CD14-positive monocyte (primary cell): ENCODE measurements around the gene LDHAL6A. TPM values are rescaled to one million over a fixed set of nuclear protein-coding genes. Genes with fewer than 3 reads are reported as not detected.
A peak's percentile ranks its signal among the peaks of the same experiment; 100 is the strongest.

Experiments
- DNase-seq, 3 donors: peaks; one replicate each; pipeline ENCODE4 v3.0.0-alpha.2; 2011 to 2022
- H2AFZ ChIP-seq: 2 replicates; pipeline ENCODE4 v1.6.0; 2012; ENCODE audit warnings: mild to moderate bottlenecking, low read depth, low read length, inconsistent platforms; ENCODE audit not compliant: insufficient read depth, poor library complexity, severe bottlenecking
- H3K27ac ChIP-seq, 2 donors: 1 replicate in 1 of 2; 2 replicates in 1 of 2; pipeline ENCODE4 v1.5.1; 2012 to 2013; ENCODE audit warnings: low read length in 2 of 2, control low read depth in 1 of 2, inconsistent platforms in 1 of 2, low read depth in 1 of 2, mild to moderate bottlenecking in 1 of 2
- H3K27me3 ChIP-seq, 2 donors: one replicate each; pipeline versions ENCODE4 v1.6.0 to v1.6.1; 2011 to 2013; ENCODE audit warnings: low read length in 2 of 2; ENCODE audit not compliant: control insufficient read depth in 2 of 2, insufficient read depth in 2 of 2
- H3K36me3 ChIP-seq, 2 donors: replicated peaks in 1 of 2; 1 replicate in 1 of 2; 2 replicates in 1 of 2; pipeline versions ENCODE4 v1.5.1 to v1.6.1; 2012 to 2013; ENCODE audit warnings: low read length in 2 of 2, control low read depth in 1 of 2, inconsistent platforms in 1 of 2, mild to moderate bottlenecking in 1 of 2; ENCODE audit not compliant: insufficient read depth in 2 of 2, control insufficient read depth in 1 of 2
- H3K4me1 ChIP-seq, 2 donors: 1 replicate in 1 of 2; 2 replicates in 1 of 2; pipeline versions ENCODE4 v1.5.1 to v1.6.1; 2012 to 2013; ENCODE audit warnings: low read length in 2 of 2, control low read depth in 1 of 2, inconsistent platforms in 1 of 2, mild to moderate bottlenecking in 1 of 2, moderate library complexity in 1 of 2; ENCODE audit not compliant: insufficient read depth in 2 of 2, control insufficient read depth in 1 of 2
- H3K4me2 ChIP-seq: replicated peaks from 2 replicates; pipeline ENCODE3; 2012; ENCODE audit warnings: low read length, moderate library complexity, mild to moderate bottlenecking; ENCODE audit not compliant: poor library complexity, severe bottlenecking; ENCODE audit errors: extremely low read depth
- H3K4me3 ChIP-seq, 3 experiments: fragments of 200-600 bp in 1 of 3; sonication (generic) in 1 of 3; replicated peaks in 1 of 3; 1 replicate in 2 of 3; 2 replicates in 1 of 3; pipeline ENCODE4 v1.5.1; 2011 to 2013; ENCODE audit warnings: low read length in 3 of 3, mild to moderate bottlenecking in 3 of 3, control low read depth in 2 of 3, low read depth in 2 of 3, inconsistent platforms in 1 of 3, moderate library complexity in 1 of 3
- H3K79me2 ChIP-seq: 2 replicates; pipeline ENCODE4 v1.6.0; 2012; ENCODE audit warnings: mild to moderate bottlenecking, control low read depth, inconsistent platforms, low read length, moderate library complexity; ENCODE audit not compliant: insufficient read depth
- H3K9ac ChIP-seq: 2 replicates; pipeline ENCODE4 v1.6.0; 2017; ENCODE audit warnings: low read length, mild to moderate bottlenecking; ENCODE audit not compliant: insufficient read depth, poor library complexity, severe bottlenecking
- H3K9me3 ChIP-seq, 2 donors: replicated peaks in 1 of 2; 1 replicate in 1 of 2; 2 replicates in 1 of 2; pipeline versions ENCODE4 v1.5.1 to v1.6.1; 2012 to 2013; ENCODE audit warnings: low read length in 2 of 2, control low read depth in 1 of 2; ENCODE audit not compliant: control insufficient read depth in 1 of 2, insufficient read depth in 1 of 2
- H4K20me1 ChIP-seq: 2 replicates; pipeline ENCODE4 v1.6.0; 2012; ENCODE audit warnings: mild to moderate bottlenecking, low read length, control low read depth, moderate library complexity; ENCODE audit not compliant: insufficient read depth
- H3K27ac Mint-ChIP-seq, 7 donors: one replicate each; pipeline ENCODE4 v1.8.0; 2020; ENCODE audit warnings: mild to moderate bottlenecking in 7 of 7, mixed read lengths in 7 of 7, moderate library complexity in 6 of 7, inconsistent platforms in 2 of 7
- H3K27me3 Mint-ChIP-seq, 3 donors: one replicate each; pipeline ENCODE4 v1.8.0; 2021 to 2022; ENCODE audit warnings: low read depth in 3 of 3, mild to moderate bottlenecking in 3 of 3, mixed read lengths in 3 of 3, moderate library complexity in 3 of 3, inconsistent platforms in 1 of 3
- H3K36me3 Mint-ChIP-seq, 2 donors: one replicate each; pipeline ENCODE4 v1.8.0; 2020; ENCODE audit warnings: mixed read lengths in 2 of 2, inconsistent platforms in 1 of 2, mild to moderate bottlenecking in 1 of 2
- H3K4me1 Mint-ChIP-seq: one replicate; pipeline ENCODE4 v1.8.0; 2020; ENCODE audit warnings: mild to moderate bottlenecking, mixed read lengths
- H3K4me3 Mint-ChIP-seq, 2 donors: one replicate each; pipeline ENCODE4 v1.8.0; 2020; ENCODE audit warnings: mild to moderate bottlenecking in 2 of 2, mixed read lengths in 2 of 2, moderate library complexity in 1 of 2
- H3K9me3 Mint-ChIP-seq, 7 donors: one replicate each; pipeline ENCODE4 v1.8.0; 2020 to 2022; ENCODE audit warnings: mixed read lengths in 7 of 7, mild to moderate bottlenecking in 6 of 7, moderate library complexity in 6 of 7, inconsistent platforms in 2 of 7
- WGBS: methylation state at CpG from one replicate; pipeline ENCODE4 v1.1.5; 2013; ENCODE audit warnings: missing lambda C conversion rate; ENCODE audit not compliant: insufficient coverage; 5-methylcytosine and 5-hydroxymethylcytosine counted together
- intact Hi-C, 2 donors: fragments of 100-400 bp; cut with micrococcal nuclease; formaldehyde crosslinking; loops; one replicate each; pipeline versions ENCODE4 v1.15.0 to v1.15.1; 2023
- polyA plus RNA-seq, 3 donors: library from polyadenylated mRNA; depleted of rRNA in 1 of 3; unstranded in 2 of 3; stranded (reverse) in 1 of 3; fragments of 300-500 nt in 2 of 3; fragments of >200 nt in 1 of 3; fragmentation: Illumina TruSeq in 2 of 3; gene quantifications; 1 replicate in 2 of 3; 2 replicates in 1 of 3; pipeline ENCODE4 v1.2.3, GENCODE V29; 2012 to 2021
- TF ChIP-seq, protein P1 (sequence below): fragments of 200-600 bp; IDR thresholded peaks from one replicate; pipeline ENCODE4 v1.8.0; 2022; ENCODE audit warnings: antibody characterized with exemption, mild to moderate bottlenecking

The LDHAL6A gene
- polyA plus RNA-seq, 3 donors = not detected

DNA sequence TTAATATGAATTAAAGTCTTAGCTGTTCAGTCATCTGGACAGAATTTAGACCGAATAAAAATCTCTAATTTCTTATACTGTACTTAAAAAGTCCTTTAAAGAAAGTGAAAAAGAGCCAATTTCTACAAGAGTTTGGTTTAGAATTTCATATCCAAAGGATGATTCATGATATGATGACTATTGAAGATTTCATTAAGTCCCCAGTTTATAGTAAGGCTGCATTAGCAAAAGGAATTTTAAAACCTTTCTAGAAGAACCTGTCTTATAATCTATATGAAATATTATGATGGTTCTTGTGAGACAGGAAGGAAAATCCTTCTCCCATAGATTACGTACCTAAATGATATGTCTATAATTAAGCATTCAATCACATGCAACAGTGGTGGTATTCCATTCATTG is 36.3 kb downstream of the LDHAL6A start:
- no peaks in the 10 kb centered on the region for H3K4me1 Mint-ChIP-seq
- H3K27ac ChIP-seq = no peak overlapping the region
- H3K79me2 ChIP-seq = no peaks in the 10 kb centered on the region
- no peak for DNase-seq
- H3K4me3 Mint-ChIP-seq = no peak overlapping the region
- peaks cover 57 to 84% of the 10 kb centered on the region in 2 donors for H3K36me3 Mint-ChIP-seq
- peaks cover 0 to 3% (median 0%) of the 10 kb centered on the region in 7 donors for H3K9me3 Mint-ChIP-seq
- H4K20me1 ChIP-seq = peaks cover 19% of the 10 kb centered on the region
- H3K9ac ChIP-seq = no peak overlapping the region
- peaks cover 63 to 91% of the 10 kb centered on the region in 2 donors for H3K36me3 ChIP-seq
- WGBS = no CpG with 5 or more reads among the region's 2 CpGs
- H3K4me1 ChIP-seq = no peaks in the 10 kb centered on the region
- H3K4me2 ChIP-seq = no peak overlapping the region
- TF ChIP-seq, protein P1, sequence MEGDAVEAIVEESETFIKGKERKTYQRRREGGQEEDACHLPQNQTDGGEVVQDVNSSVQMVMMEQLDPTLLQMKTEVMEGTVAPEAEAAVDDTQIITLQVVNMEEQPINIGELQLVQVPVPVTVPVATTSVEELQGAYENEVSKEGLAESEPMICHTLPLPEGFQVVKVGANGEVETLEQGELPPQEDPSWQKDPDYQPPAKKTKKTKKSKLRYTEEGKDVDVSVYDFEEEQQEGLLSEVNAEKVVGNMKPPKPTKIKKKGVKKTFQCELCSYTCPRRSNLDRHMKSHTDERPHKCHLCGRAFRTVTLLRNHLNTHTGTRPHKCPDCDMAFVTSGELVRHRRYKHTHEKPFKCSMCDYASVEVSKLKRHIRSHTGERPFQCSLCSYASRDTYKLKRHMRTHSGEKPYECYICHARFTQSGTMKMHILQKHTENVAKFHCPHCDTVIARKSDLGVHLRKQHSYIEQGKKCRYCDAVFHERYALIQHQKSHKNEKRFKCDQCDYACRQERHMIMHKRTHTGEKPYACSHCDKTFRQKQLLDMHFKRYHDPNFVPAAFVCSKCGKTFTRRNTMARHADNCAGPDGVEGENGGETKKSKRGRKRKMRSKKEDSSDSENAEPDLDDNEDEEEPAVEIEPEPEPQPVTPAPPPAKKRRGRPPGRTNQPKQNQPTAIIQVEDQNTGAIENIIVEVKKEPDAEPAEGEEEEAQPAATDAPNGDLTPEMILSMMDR = no peak
- H3K27me3 Mint-ChIP-seq = no peaks in the 10 kb centered on the region
- no peak overlapping the region for H3K27ac Mint-ChIP-seq
- intact Hi-C loops = no loop called here
- no peak overlapping the region for H2AFZ ChIP-seq
- H3K4me3 ChIP-seq = no peak overlapping the region
- no peaks in the 10 kb centered on the region for H3K27me3 ChIP-seq
- no peaks in the 10 kb centered on the region for H3K9me3 ChIP-seq

DNA sequence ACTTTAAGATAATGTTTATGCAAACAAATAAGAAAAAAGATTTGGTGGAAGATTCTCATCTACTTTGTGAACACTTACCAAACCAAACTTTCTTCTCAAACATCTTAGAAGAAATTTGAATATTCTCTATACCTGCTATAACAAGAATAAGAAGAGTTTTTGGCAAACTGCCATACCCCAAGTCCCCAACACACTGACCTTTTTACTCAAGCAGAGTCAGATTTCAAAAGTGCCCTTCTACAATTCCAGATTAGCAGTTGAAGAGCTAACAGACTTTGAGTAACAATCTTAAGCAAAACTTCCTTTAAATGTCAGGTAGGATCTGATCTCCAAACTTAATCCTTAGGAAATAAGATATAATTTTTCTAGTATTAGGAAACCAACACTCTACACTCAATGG is 37.2 kb downstream of the LDHAL6A start:
- Histone ChIP-seq H3K9me3 (no peaks in the 10 kb centered on the region), H3K36me3 (peaks cover 72 to 94% of the 10 kb centered on the region in 2 donors)
- intact Hi-C loops = no loop called here

More for the DNA sequence above, 37.2 kb downstream of the LDHAL6A start:
- peak overlapping the region in 1 of 2 donors; percentile 15 for H3K27ac ChIP-seq
- H3K9ac ChIP-seq = no peak overlapping the region
- H3K4me2 ChIP-seq = no peak overlapping the region
- DNase-seq = no peak
- Mint-ChIP-seq H3K9me3 (peaks cover 0 to 3% (median 0%) of the 10 kb centered on the region in 7 donors), H3K27ac (no peak overlapping the region), H3K4me3 (no peak overlapping the region), H3K4me1 (no peaks in the 10 kb centered on the region), H3K36me3 (peaks cover 56 to 86% of the 10 kb centered on the region in 2 donors), H3K27me3 (no peaks in the 10 kb centered on the region)
- TF ChIP-seq, protein P1 = no peak
- no peaks in the 10 kb centered on the region for H3K79me2 ChIP-seq
- no peak overlapping the region for H3K4me3 ChIP-seq
- peaks cover 24% of the 10 kb centered on the region for H4K20me1 ChIP-seq
- no peaks in the 10 kb centered on the region for H3K27me3 ChIP-seq
- no peaks in the 10 kb centered on the region for H3K4me1 ChIP-seq
- no peak overlapping the region for H2AFZ ChIP-seq
